Mammary epithelial cell (primary cell): ENCODE measurements around the gene MAN2C1.

Source experiments
- EZH2 ChIP-seq: IDR thresholded peaks from 2 replicates; pipeline ENCODE4 v1.6.1; 2012; ENCODE audit warnings: low read length, inconsistent platforms, borderline replicate concordance
- TF ChIP-seq, protein P1 (sequence below), 2 donors: IDR thresholded peaks in 1 of 2; conservative IDR thresholded peaks in 1 of 2; 2 replicates each; pipeline ENCODE4 v1.5.1; 2011 to 2012; ENCODE audit warnings: inconsistent platforms in 2 of 2, low read length in 2 of 2, mild to moderate bottlenecking in 2 of 2, control low read depth in 1 of 2, low read depth in 1 of 2; ENCODE audit not compliant: insufficient read depth in 1 of 2; ENCODE audit errors: extremely low read depth in 1 of 2

DNA sequence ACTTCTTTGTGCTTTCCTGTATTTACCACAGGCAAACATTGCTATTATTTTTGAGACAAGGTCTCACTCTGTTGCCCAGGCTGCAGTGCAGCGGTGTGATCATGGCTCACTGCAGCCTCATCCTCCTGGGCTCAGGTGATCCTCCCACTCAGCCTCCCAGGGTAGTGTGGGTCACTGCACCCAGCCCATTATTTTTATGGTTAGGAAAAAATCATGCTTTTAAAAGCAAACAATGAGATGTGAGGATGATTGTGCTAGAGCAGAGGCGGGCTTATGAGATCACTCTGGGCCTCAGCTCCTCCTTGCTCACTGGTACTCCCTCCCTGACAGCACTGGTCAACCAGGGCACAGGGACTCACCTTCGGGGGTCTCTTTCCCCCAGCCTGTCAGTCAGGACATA is 2.2 kb downstream of the MAN2C1 start:
- TF ChIP-seq, protein P1, sequence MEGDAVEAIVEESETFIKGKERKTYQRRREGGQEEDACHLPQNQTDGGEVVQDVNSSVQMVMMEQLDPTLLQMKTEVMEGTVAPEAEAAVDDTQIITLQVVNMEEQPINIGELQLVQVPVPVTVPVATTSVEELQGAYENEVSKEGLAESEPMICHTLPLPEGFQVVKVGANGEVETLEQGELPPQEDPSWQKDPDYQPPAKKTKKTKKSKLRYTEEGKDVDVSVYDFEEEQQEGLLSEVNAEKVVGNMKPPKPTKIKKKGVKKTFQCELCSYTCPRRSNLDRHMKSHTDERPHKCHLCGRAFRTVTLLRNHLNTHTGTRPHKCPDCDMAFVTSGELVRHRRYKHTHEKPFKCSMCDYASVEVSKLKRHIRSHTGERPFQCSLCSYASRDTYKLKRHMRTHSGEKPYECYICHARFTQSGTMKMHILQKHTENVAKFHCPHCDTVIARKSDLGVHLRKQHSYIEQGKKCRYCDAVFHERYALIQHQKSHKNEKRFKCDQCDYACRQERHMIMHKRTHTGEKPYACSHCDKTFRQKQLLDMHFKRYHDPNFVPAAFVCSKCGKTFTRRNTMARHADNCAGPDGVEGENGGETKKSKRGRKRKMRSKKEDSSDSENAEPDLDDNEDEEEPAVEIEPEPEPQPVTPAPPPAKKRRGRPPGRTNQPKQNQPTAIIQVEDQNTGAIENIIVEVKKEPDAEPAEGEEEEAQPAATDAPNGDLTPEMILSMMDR (conservative IDR thresholded peaks at IDR 0.05 in 1 of 2, IDR thresholded peaks at IDR 0.05 in 1 of 2; ENCODE audit: extremely low read depth in 1 of 2, insufficient read depth in 1 of 2, low read depth in 1 of 2, low read length in 2 of 2): no peak
- no peak for TF ChIP-seq EZH2
